LoVo (cell line): ENCODE results near the gene KCNK7.
A peak's percentile ranks its signal among the peaks of the same experiment; 100 is the strongest.

Experiments used
- DNase-seq: peaks from one replicate; pipeline ENCODE4 v3.0.0-alpha.2; 2016; ENCODE audit warnings: low spot score

Gene KCNK7

GRCh38 chr11:65627202-65627601, 31.6 kb upstream of the KCNK7 start:
- DNase-seq, result no peak

- DNase-seq, result no peak
Observed at GRCh38 chr11:65625628-65626342, 30.2 kb upstream of the KCNK7 start.

GRCh38 chr11:65624931-65625627, 29.5 kb upstream of the KCNK7 start:
- no peak for DNase-seq

- DNase-seq, result no peak
Observed at GRCh38 chr11:65623852-65624616, 28.4 kb upstream of the KCNK7 start.

- no peak for DNase-seq
Observed at GRCh38 chr11:65623177-65623576, 27.6 kb upstream of the KCNK7 start.

- DNase-seq, result no peak
Observed at GRCh38 chr11:65622011-65622410, 26.4 kb upstream of the KCNK7 start.

GRCh38 chr11:65621460-65621859, 25.9 kb upstream of the KCNK7 start:
- DNase-seq, result no peak

- DNase-seq, result no peak
Observed at GRCh38 chr11:65620666-65621065, 25.1 kb upstream of the KCNK7 start.

- no peak for DNase-seq
Observed at GRCh38 chr11:65619281-65619928, 23.8 kb upstream of the KCNK7 start.

- DNase-seq, result no peak
Observed at GRCh38 chr11:65618763-65619162, 23.2 kb upstream of the KCNK7 start.

GRCh38 chr11:65617990-65618751, 22.6 kb upstream of the KCNK7 start:
- DNase-seq, result no peak

GRCh38 chr11:65617136-65617850, 21.7 kb upstream of the KCNK7 start:
- DNase-seq, result no peak

- no peak for DNase-seq
Observed at GRCh38 chr11:65616575-65617001, 21.0 kb upstream of the KCNK7 start.

GRCh38 chr11:65615950-65616574, 20.5 kb upstream of the KCNK7 start:
- no peak for DNase-seq

- peak; percentile 100 for DNase-seq
Observed at GRCh38 chr11:65615229-65615949, 19.8 kb upstream of the KCNK7 start, which contains the start of gene PCNX3. Gene PCNX3 (plus strand): TSS chr11:65615776. CDS start chr11:65616312, 536 bp downstream.

- DNase-seq, result no peak
Observed at GRCh38 chr11:65613091-65613928, 17.7 kb upstream of the KCNK7 start.

- DNase-seq, result no peak
Observed at GRCh38 chr11:65612691-65613090, 17.1 kb upstream of the KCNK7 start.

GRCh38 chr11:65611758-65612603, 16.4 kb upstream of the KCNK7 start:
- no peak for DNase-seq
